ENCODE results near the gene FSTL5. TPM values are rescaled to one million over a fixed set of nuclear protein-coding genes. Genes with fewer than 3 reads are reported as not detected.

Gene FSTL5
- total RNA-seq, 1 experiment from 2014 or later: not detected

DNA sequence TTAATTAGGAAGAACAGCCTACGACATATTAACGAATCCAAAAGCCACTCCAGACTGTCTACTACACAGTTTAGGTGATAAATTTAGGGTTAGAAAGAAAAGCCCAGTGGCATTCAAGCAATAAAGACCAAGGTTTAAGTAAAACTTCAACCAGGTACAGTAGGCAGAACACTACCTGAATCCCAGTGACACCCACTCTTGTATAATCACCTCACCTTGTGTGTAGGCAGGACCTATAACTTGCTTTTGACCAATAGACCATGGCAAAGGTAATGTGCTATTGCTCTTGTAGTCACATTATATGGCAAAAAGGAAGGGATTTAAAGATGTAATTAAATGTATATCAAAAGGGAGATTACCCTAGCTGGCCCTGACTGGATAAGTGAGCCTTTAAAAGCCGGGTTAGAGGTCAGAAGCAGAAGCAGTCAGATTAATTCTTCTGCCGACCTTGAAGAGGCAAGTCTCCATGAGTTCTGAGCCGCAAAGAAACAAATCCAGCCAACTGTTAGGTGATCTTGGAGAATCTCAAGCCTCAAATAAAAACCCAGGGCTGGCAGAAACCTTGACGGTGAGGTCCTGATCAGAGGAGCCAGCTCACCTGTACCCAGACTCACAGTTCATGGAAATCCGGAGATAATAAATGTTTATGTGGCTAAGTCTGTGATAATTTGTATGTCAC is 8.8 kb downstream of the FSTL5 start:
- Mint-ChIP-seq H3K4me3 (ENCODE audit: unreplicated experiment) (no peak overlapping the region), H3K9me3 (ENCODE audit: unreplicated experiment) (no peaks in the 10 kb centered on the region), H3K27ac (ENCODE audit: low read depth, unreplicated experiment) (no peak overlapping the region), H3K4me1 (ENCODE audit: insufficient read depth, unreplicated experiment) (no peaks in the 10 kb centered on the region), H3K27me3 (ENCODE audit: insufficient read depth, unreplicated experiment) (no peaks in the 10 kb centered on the region), H3K36me3 (ENCODE audit: insufficient read depth, unreplicated experiment) (no peaks in the 10 kb centered on the region)
- no peak for DNase-seq (ENCODE audit: unreplicated experiment)
- ChIA-PET CTCF (no interaction called here), POLR2A (no interaction called here)
- TF ChIP-seq, protein P1, sequence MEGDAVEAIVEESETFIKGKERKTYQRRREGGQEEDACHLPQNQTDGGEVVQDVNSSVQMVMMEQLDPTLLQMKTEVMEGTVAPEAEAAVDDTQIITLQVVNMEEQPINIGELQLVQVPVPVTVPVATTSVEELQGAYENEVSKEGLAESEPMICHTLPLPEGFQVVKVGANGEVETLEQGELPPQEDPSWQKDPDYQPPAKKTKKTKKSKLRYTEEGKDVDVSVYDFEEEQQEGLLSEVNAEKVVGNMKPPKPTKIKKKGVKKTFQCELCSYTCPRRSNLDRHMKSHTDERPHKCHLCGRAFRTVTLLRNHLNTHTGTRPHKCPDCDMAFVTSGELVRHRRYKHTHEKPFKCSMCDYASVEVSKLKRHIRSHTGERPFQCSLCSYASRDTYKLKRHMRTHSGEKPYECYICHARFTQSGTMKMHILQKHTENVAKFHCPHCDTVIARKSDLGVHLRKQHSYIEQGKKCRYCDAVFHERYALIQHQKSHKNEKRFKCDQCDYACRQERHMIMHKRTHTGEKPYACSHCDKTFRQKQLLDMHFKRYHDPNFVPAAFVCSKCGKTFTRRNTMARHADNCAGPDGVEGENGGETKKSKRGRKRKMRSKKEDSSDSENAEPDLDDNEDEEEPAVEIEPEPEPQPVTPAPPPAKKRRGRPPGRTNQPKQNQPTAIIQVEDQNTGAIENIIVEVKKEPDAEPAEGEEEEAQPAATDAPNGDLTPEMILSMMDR (IDR thresholded peaks at IDR 0.05; ENCODE audit: unreplicated experiment): no peak
- intact Hi-C loops (cut with micrococcal nuclease): no loop called here
- no TSS peak for BruUV-seq (replicated peaks)

DNA sequence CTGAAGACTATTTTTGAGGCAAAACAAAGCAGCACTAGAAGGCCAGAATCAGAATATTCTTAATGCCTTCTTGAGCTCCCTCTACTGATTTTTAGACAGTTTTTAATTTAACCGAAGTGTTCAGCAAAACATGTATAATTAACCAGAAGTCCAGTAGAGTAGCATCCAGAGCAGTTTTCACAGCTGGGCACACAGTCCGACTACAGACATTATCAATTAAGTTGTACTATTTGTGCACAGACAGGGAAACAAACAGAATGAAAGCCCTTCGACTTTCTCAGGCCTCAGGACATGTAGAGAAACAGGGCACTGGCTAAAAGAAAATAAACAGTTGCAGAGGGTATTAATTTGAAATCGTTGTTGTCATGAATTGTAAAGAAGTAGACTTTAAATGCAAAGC is 11.9 kb downstream of the FSTL5 start:
- H3K4me1 Mint-ChIP-seq (ENCODE audit: insufficient read depth, unreplicated experiment): no peaks in the 10 kb centered on the region
- no peak for DNase-seq (ENCODE audit: unreplicated experiment)
- CTCF ChIA-PET: interaction anchor here (0.6 to 1.7 kb wide), 3 partner anchors 10 to 610 kb away, joined by 3 to 5 read pairs (median 5); no protein-coding TSS in a partner anchor
- H3K4me3 Mint-ChIP-seq (ENCODE audit: unreplicated experiment): no peak overlapping the region
- intact Hi-C loops (cut with micrococcal nuclease): no loop called here
- no peak overlapping the region for H3K27ac Mint-ChIP-seq (ENCODE audit: low read depth, unreplicated experiment)
- no peaks in the 10 kb centered on the region for H3K9me3 Mint-ChIP-seq (ENCODE audit: unreplicated experiment)
- no TSS peak for BruUV-seq (replicated peaks)
- no peaks in the 10 kb centered on the region for H3K36me3 Mint-ChIP-seq (ENCODE audit: insufficient read depth, unreplicated experiment)
- TF ChIP-seq, protein P1 (IDR thresholded peaks at IDR 0.05; ENCODE audit: unreplicated experiment): no peak
- H3K27me3 Mint-ChIP-seq (ENCODE audit: insufficient read depth, unreplicated experiment): no peaks in the 10 kb centered on the region
- POLR2A ChIA-PET: interaction anchor here (0.6 kb wide), 1 partner anchor 308 kb away, joined by 3 read pairs; no protein-coding TSS in a partner anchor

DNA sequence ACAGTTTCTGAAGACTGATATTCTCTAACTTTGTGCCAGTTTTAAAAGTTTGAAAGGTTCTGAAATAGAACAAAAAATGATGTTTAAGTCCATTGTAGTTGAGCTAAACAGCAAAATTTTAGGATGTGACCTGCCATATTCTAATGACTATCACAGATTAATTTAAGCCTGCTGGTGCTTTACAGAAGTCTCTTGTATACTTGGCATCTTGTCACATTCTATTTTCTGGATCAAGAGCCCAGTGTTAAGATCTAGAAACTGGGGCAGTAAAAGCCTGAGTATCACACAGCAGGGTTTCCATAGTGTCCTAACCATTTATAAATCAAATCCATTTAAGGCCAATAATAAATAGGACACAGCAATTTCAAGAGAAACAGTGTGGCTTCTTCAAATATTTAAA is 12.4 kb downstream of the FSTL5 start:
- intact Hi-C loops (cut with micrococcal nuclease): no loop called here
- no peaks in the 10 kb centered on the region for H3K9me3 Mint-ChIP-seq (ENCODE audit: unreplicated experiment)
- H3K27ac Mint-ChIP-seq (ENCODE audit: low read depth, unreplicated experiment): no peak overlapping the region
- TF ChIP-seq, protein P1 (IDR thresholded peaks at IDR 0.05; ENCODE audit: unreplicated experiment): no peak
- BruUV-seq (replicated peaks): no TSS peak
- ChIA-PET CTCF (interaction anchor here (1.7 kb wide), 1 partner anchor 22 kb away, joined by 5 read pairs; no protein-coding TSS in a partner anchor), POLR2A (no interaction called here)
- no peaks in the 10 kb centered on the region for H3K27me3 Mint-ChIP-seq (ENCODE audit: insufficient read depth, unreplicated experiment)
- H3K4me1 Mint-ChIP-seq (ENCODE audit: insufficient read depth, unreplicated experiment): no peaks in the 10 kb centered on the region
- H3K36me3 Mint-ChIP-seq (ENCODE audit: insufficient read depth, unreplicated experiment): no peaks in the 10 kb centered on the region
- H3K4me3 Mint-ChIP-seq (ENCODE audit: unreplicated experiment): no peak overlapping the region
- no peak for DNase-seq (ENCODE audit: unreplicated experiment)

DNA sequence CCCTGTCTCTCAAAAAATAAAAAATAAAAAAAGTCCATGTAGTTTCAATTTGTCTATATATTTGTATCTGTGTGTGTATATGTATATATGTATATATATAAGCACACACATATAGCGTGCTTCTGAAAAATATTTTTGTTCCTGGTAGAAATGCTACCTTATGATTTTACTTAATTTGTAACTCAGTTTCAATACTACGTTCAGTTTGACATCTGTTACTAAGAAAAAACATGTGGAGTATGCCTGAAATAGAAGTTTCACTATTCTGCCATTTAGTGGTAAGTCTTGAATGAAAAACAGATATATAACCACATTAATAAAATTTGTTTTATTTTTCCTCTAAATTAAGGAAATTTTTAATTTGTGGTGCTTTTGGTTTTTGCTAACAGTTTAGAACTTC is 14.2 kb downstream of the FSTL5 start:
- TF ChIP-seq, protein P1 (IDR thresholded peaks at IDR 0.05; ENCODE audit: unreplicated experiment): no peak
- ChIA-PET POLR2A (no interaction called here), CTCF (no interaction called here)
- H3K9me3 Mint-ChIP-seq (ENCODE audit: unreplicated experiment): no peaks in the 10 kb centered on the region
- intact Hi-C loops (cut with micrococcal nuclease): no loop called here
- no peaks in the 10 kb centered on the region for H3K4me1 Mint-ChIP-seq (ENCODE audit: insufficient read depth, unreplicated experiment)
- no peaks in the 10 kb centered on the region for H3K36me3 Mint-ChIP-seq (ENCODE audit: insufficient read depth, unreplicated experiment)
- H3K4me3 Mint-ChIP-seq (ENCODE audit: unreplicated experiment): no peak overlapping the region
- no peak for DNase-seq (ENCODE audit: unreplicated experiment)
- no TSS peak for BruUV-seq (replicated peaks)
- H3K27ac Mint-ChIP-seq (ENCODE audit: low read depth, unreplicated experiment): no peak overlapping the region
- no peaks in the 10 kb centered on the region for H3K27me3 Mint-ChIP-seq (ENCODE audit: insufficient read depth, unreplicated experiment)
